ENCODE results near the gene ST6GAL1. TPM values are rescaled to one million over a fixed set of nuclear protein-coding genes. Genes with fewer than 3 reads are reported as not detected.

The ST6GAL1 gene
- total RNA-seq, 1 experiment from 2014 or later: 15.6 TPM

DNA sequence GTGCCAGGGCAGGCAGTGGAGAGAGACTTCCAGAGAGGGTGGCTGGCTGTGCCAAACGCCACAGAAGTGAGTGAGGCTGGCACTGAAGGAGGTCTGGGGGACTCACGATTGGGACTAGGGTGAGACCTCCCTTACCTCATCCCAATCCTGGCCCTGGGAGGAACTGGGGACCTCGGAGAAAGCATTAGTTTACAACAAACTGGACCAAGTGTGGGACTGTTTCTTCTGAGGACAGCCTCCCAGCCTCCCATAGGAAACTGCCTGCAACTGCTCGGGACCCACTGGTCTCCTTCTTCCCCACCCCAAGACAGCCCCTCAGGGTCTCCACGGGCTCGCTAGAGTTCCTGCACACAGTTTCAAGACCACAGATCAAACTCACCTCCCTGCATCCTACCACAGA lies 45.4 kb downstream of the ST6GAL1 start (continued):
- TF ChIP-seq ZFX (IDR thresholded peaks at IDR 0.05): no peak
- no peak for TF ChIP-seq CEBPB (IDR thresholded peaks at IDR 0.05; ENCODE audit: low read depth)
- no peak for TF ChIP-seq SRF (IDR thresholded peaks at IDR 0.05; ENCODE audit: low read depth)
- TF ChIP-seq RAD21 (IDR thresholded peaks at IDR 0.05; ENCODE audit: low read depth): no peak

DNA sequence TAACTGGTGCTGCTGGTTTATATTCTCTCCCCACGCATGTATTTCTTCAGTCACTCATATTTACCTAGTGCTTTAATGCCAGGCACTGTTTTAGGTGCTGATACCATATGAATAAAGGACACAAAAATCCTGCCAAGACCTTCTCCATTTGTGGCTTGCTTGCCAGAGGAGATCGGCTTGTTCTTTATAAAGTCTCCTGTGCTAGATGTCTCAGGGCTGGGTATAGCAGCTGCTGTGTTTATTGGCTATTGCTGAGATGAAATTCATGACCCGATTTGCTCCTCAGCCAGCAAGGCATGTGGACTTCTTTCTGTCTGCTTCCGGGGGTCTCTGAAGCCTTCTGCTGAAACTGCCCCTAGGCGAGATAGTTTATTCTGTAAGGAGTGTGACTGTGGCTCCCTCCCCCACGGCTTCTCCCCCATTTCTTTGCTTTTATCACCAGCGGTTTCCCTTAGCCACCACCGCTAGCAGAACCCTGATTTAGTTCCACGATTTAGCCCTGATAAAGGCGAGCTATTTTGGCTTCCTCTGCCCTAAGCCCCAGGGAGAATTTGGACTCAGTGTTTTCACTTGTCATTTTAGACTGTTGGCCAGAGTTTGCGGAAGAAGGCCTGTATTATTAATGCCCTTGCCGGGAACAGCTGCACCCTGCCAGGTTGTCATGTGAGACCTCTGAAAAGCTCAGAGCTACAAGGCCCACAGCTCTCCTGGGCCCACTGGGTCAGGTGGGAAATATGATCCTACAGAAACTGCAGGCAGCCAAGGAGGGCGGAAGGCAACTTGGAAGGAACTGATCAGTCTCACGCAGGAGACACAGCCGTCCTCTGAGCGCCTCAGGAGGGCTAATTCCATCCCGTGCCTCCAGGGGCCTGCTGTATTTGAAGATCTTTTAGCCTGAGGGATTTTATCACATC lies 46.8 kb downstream of the ST6GAL1 start:
- Histone ChIP-seq H3K27me3 (ENCODE audit: insufficient read depth, low read length) (no peaks in the 10 kb centered on the region), H3K36me3 (ENCODE audit: control insufficient read depth in 1 of 2, insufficient read depth in 2 of 2, low read length in 2 of 2) (peaks cover 0 to 2% of the 10 kb centered on the region in 2 experiments; a peak in 1 of 4 replicates), H3K79me2 (ENCODE audit: insufficient read depth, low read length) (no peaks in the 10 kb centered on the region), H3K27ac (ENCODE audit: low read depth, low read length) (no peak overlapping the region), H3K9me3 (ENCODE audit: control insufficient read depth in 1 of 2, insufficient read depth in 1 of 2, low read depth in 1 of 2, low read length in 2 of 2) (no peaks in the 10 kb centered on the region), H3K4me2 (ENCODE audit: low read length) (no peak overlapping the region), H3K9ac (ENCODE audit: low read length) (no peak overlapping the region), H4K20me1 (ENCODE audit: insufficient read depth) (no peaks in the 10 kb centered on the region), H3K4me3 (replicated peaks in 1 of 2; ENCODE audit: low read depth in 1 of 2, low read length in 2 of 2) (no peak overlapping the region), H3K4me1 (ENCODE audit: control insufficient read depth in 1 of 2, insufficient read depth in 2 of 2, low read length in 2 of 2) (no peaks in the 10 kb centered on the region), H3K9me2 (ENCODE audit: insufficient read depth) (no peaks in the 10 kb centered on the region), H2AFZ (ENCODE audit: low read depth, low read length, poor library complexity, severe bottlenecking) (no peak overlapping the region)
- RAD21 ChIA-PET (ENCODE audit: low non-redundant PET in 1 of 2, low total read pairs in 2 of 2, uncharacterized antibody in 2 of 2, unreplicated experiment in 2 of 2): no interaction called here
- ATAC-seq (no peak), DNase-seq (ENCODE audit: low read depth, low spot score) (no peak)
- intact Hi-C loops (cut with micrococcal nuclease): no loop called here
- CTCF ChIA-PET: no interaction called here
- TF ChIP-seq EZH2 (IDR thresholded peaks at IDR 0.05): no peak
- no TSS peak for BruUV-seq (replicated peaks)
- POLR2A ChIA-PET: no interaction called here

GRCh38 chr3:186978712-186979111 lies 48.4 kb downstream of the ST6GAL1 start:
- RAD21 ChIA-PET (ENCODE audit: low non-redundant PET in 1 of 2, low total read pairs in 2 of 2, uncharacterized antibody in 2 of 2, unreplicated experiment in 2 of 2): no interaction called here

More at GRCh38 chr3:186978712-186979111, 48.4 kb downstream of the ST6GAL1 start:
- ChIA-PET POLR2A (no interaction called here), CTCF (no interaction called here)
- Histone ChIP-seq H3K79me2 (ENCODE audit: insufficient read depth, low read length) (no peaks in the 10 kb centered on the region), H3K4me3 (replicated peaks in 1 of 2; ENCODE audit: low read depth in 1 of 2, low read length in 2 of 2) (no peak overlapping the region), H3K27me3 (ENCODE audit: insufficient read depth, low read length) (no peaks in the 10 kb centered on the region), H3K9me2 (ENCODE audit: insufficient read depth) (no peaks in the 10 kb centered on the region), H3K27ac (ENCODE audit: low read depth, low read length) (no peak overlapping the region), H3K9ac (ENCODE audit: low read length) (no peak overlapping the region), H3K4me2 (ENCODE audit: low read length) (no peak overlapping the region), H2AFZ (ENCODE audit: low read depth, low read length, poor library complexity, severe bottlenecking) (no peak overlapping the region), H4K20me1 (ENCODE audit: insufficient read depth) (no peaks in the 10 kb centered on the region), H3K4me1 (ENCODE audit: control insufficient read depth in 1 of 2, insufficient read depth in 2 of 2, low read length in 2 of 2) (no peaks in the 10 kb centered on the region), H3K36me3 (ENCODE audit: control insufficient read depth in 1 of 2, insufficient read depth in 2 of 2, low read length in 2 of 2) (peaks cover 0 to 2% of the 10 kb centered on the region in 2 experiments; a peak in 1 of 4 replicates), H3K9me3 (ENCODE audit: control insufficient read depth in 1 of 2, insufficient read depth in 1 of 2, low read depth in 1 of 2, low read length in 2 of 2) (no peaks in the 10 kb centered on the region)
- TF ChIP-seq TCF7L2 (IDR thresholded peaks at IDR 0.05; ENCODE audit: borderline replicate concordance, extremely low read depth, insufficient read depth, insufficient read length) (no peak), SRF (IDR thresholded peaks at IDR 0.05; ENCODE audit: low read depth) (no peak), CTCF (IDR thresholded peaks at IDR 0.05 in 2 of 3, conservative IDR thresholded peaks at IDR 0.05 in 1 of 3; ENCODE audit: borderline replicate concordance in 1 of 3, insufficient read depth in 1 of 3, low read depth in 2 of 3, low read length in 2 of 3) (no peak), FOSL1 (IDR thresholded peaks at IDR 0.05; ENCODE audit: low read depth) (no peak), RAD21 (IDR thresholded peaks at IDR 0.05; ENCODE audit: low read depth) (no peak), CBX3 (IDR thresholded peaks at IDR 0.05; ENCODE audit: low read depth) (no peak), ELF1 (IDR thresholded peaks at IDR 0.05; ENCODE audit: borderline replicate concordance, low read depth) (no peak), ZNF274 (IDR thresholded peaks at IDR 0.05; ENCODE audit: low read depth, low read length) (no peak), JUND (IDR thresholded peaks at IDR 0.05) (no peak), EGR1 (IDR thresholded peaks at IDR 0.05; ENCODE audit: low read depth) (no peak), EZH2phosphoT487 (IDR thresholded peaks at IDR 0.05; ENCODE audit: borderline replicate concordance) (no peak), SP1 (IDR thresholded peaks at IDR 0.05; ENCODE audit: low read depth) (no peak), SIN3A (IDR thresholded peaks at IDR 0.05; ENCODE audit: low read depth) (no peak)
- TF ChIP-seq, protein P1, sequence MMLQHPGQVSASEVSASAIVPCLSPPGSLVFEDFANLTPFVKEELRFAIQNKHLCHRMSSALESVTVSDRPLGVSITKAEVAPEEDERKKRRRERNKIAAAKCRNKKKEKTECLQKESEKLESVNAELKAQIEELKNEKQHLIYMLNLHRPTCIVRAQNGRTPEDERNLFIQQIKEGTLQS (IDR thresholded peaks at IDR 0.05): no peak
- ATAC-seq (no peak), DNase-seq (ENCODE audit: low read depth, low spot score) (no peak)
- intact Hi-C loops (cut with micrococcal nuclease): no loop called here
- no TSS peak for BruUV-seq (replicated peaks)

All from HCT116 (cell line).